ENCODE measurements around the gene ALDH3B1.

Gene ALDH3B1

DNA sequence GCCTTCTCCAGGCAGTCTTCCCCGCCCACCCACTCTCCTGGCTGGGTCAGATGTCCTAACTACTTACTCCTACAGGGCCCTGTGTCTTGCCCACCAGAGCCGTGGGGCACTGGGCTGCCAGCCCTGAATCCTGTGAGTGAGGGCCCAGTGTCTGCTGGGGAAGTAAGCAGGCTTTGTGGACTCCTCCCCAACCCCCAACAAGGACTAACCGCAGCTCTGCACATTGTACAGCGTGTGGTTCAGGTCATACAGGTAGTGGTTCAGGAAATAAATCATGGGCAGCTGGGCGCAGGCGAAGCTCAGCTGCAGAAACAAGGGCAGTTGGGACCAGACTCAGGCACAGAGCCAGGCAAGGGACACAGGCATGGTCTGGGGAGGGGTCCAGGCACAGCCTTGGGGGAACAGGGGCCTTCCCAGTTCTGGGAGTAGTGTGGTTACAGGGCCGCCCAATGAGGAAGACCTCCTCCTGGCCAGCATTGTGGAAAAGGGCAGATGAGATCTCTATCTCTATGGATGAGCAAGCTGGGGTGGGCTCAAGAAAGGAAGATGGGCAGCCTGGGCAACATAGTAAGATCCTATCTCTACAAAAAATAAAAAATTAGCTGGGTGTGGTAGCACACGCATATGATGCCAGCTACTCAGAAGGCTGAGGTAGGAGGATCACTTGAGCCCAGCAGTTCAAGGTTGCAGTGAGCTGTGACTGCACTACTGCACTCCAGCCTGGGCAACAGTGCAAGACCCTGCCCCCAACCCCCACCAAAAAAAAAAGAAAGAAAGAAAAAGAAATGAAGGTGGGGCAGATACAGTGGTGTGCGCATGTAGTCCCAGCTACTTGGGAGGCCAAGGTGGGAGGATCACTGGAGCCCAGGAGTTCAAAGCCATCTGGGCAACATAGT lies 11.7 kb upstream of the ALDH3B1 start:
- no peak for DNase-seq

DNA sequence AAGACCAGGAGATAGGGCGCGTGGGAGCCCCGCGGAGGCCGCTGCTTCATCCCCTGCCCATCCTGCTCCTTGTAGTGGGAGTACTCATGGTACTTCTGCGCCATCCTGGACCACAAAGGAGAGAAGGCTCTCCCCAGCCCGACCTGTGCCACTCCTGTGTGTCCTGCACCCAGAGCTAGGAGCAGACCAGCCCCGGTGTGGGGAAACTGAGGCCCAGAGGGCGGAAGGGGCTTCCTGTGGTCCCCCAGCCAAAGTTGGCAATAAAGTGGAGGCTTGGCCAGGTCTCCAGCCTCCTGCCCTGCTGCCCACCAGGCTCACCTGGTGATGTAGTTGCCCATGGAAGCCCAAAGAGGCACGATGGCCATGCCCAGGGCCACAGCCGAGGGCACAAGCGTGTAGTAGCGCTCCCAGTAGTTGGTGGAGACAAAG lies 10.9 kb upstream of the ALDH3B1 start:
- DNase-seq, result no peak

DNA sequence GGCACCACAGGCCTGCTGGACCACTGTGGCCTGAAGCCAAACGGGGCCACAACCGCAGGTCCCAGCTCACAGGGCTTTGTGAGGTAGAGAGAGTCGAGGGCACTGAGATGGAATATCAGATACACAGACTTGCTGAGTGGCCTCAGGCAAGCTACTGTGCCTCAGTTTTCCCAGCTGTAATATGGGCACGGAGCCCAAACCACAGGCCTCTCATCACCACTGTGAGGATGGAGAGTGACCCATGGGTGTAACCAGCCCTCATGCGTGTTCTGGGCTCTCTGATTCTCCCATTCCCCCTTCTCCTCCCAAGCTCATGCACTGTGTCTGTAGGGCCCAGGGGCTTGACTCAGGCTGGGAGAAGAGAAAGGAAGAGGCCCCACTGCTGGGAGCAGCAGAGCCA lies 10.4 kb upstream of the ALDH3B1 start:
- no peak for DNase-seq

GRCh38 chr11:68002575-68002937 lies 7.6 kb upstream of the ALDH3B1 start:
- DNase-seq, result no peak

GRCh38 chr11:68002938-68003845 lies 6.9 kb upstream of the ALDH3B1 start:
- no peak for DNase-seq

DNA sequence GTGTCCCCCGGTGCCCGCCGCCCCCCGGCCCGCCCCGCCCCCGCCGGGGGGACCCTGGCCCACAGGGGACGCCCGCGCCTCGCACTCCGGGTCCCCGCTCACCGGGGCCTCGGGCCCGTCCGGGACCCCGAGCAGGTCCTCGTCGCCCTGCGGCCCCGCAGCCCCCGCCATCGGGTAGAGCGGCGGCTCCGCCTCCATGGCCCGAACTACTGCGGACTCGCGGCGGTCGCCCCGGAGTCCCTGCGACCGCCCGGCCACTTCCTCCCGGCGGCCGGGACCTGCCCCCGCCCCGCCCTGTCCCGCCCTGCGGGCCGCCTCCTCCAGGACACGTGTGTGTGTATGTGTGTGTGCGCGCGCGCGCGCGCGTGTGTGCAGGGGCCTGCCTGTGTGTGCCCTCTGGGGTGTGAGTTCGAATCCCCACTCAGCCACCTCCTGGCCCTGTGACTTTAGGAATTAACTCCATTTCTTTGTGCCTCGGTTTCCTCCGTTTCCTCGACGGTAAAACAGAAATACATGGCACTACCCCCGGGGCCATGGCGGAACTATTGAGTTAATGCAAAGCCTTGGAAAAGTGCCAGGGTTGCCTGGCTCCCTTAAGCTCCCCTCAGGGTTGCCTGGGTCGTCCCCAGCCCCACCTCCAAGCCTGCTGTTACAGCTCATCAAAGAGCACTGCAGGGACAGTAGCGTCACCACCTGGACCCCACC lies 6.1 kb upstream of the ALDH3B1 start, which contains the start of gene UNC93B1:
Gene UNC93B1 (minus strand): TSS at position 252 of the 705 bp plus-strand sequence. CDS start 54 bp downstream, at position 198.
- DNase-seq, result peak; percentile 93

DNA sequence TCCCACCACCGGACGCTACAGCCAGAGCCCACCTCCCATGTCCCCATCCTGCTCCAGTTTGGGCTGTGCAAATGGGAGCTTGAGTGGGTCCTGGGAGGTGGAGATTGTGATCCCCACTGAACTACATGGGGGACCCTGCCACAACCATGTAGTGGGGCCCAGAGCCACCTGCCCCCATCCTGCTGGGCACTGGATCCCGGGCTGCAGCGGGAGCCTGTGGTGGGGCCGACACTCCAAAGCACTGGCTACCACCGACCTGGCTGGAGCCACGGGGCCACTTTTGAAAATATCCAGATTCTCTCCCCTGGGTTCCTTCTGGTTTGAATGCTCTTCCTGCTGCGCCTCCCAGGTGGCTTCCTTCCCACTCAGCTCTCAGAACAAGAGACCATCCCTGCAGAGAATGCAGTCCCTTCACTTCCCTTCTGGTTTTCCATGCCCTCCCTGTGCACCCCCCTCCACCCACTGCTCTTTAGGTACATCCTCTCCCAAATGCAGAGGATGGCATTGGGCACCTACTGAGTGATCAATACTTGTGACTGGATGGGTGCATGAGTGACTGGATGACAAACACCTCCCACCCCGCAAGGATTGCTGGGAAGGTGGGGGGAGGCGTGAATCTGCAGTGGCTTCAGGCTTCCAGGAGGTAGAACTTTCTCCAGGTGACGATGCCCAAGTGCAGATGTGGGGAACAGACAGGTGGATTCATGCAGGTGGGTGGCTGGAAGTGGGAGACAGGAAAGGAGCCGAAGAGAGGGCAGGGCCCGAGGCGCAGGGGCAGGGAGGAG lies 5.4 kb upstream of the ALDH3B1 start:
- DNase-seq, result no peak

DNA sequence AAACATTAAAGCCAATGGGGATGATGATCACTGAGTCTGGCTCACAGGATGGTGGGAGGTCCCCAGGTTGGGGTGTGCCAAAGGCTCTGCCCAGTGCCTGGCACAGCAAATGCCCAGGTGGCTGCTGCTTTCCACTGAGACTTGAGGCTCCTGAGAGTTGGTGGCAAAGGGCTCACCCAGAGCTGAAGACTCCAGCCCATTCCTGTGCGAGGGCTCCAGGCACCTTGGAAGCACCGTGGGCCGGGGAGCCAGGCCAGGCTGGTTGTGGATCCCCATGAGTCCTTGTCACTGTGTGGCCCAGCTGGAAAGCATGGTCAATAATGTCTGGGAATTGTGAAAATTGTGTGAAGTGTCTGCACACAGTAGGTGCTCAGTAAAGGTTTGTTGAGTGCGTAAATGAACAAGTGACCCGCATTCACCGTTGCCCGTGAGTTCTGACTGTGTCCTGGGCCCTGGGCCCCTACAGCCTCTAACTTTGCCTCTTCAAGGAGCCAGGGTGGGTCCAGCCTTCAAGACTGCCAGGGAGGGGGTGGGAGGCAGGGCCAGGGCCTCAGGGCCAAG lies 3.4 kb upstream of the ALDH3B1 start:
- no peak for DNase-seq

DNA sequence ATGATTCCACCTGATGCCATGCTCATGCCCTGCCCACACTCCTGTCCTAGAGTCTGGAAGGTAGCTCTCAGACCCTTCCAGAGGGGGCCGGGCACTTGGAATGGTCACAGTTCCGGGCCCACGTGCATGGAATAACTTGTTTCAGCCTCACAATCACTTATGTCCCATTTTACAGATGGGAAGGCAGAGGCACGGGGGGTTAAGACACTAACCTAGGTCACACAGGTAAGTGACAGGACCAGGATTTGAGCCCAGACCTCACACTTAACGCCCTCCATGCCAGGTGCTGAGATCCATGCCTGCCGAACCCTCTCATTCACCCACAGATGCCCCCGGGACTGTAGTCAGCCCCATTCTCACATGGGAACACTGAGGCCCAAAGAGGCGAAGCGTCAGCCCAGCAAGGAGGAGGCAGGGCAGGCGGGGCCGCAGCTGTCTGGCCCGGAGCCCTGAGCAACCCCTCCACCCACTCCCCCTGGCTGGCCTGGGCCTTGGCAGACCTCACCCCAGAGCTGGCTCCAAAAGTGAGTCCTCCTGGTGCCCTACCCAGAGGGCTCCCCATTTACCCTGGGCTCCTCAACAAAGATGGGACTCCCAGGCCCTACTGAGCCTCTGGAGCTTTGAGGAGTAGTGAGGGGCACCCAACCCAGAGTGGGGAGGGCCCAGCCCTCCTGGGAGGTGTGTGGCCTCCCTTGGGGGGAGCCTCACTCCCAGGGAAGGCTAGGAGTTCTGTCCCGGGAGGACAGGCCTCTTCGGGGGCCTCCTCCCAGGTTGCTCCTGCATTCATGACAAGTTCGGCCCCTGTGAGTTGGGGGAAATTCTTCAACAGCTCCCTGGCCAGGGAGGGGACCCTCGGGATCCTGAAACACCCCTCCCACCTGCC lies 2.4 kb upstream of the ALDH3B1 start:
- DNase-seq, result no peak

DNA sequence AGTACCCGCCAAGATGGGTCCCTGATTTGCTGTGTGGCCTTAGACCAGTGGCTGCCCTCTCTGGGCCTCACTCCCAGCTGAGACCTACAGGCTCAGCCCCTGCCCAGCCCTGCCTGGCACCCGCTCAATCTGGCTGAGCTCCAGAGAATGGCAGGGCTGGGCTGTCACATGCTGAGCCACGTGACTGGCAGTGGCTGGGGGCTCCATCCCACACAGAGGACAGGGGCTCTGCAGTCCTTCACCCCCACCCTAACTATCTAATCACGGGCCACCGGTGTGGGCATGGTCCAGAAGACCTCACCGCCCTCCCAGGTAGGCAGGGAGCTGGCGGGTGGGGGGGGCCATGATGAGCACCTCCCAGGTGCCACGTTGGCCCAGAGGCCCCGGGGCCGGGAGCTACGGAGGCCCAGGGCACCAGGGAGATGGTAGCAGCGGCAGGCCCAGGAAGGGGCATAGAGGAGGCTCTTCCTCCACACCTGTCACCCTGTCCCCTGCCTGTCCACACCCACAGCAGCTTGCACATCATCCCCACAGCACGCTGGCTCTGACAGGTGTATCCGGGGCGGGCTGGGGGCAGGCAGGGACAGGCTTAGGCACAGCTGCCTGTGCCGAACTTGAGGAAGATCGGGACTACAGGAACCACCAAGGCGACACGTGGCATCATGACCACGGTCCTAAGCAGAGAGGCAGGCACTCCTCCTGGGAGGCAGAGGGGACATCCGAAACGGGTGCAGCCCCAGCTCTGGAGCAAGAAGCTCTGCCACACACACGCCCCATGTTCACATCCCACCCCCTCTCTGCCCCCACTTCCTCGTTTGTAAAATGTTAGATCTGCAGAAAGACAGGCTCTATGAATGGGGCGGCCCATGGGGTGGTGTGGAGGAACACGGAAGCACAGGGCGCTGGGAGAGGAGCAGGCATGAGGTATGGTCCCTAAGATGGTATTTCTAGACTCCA lies 1.5 kb upstream of the ALDH3B1 start:
- no peak for DNase-seq

DNA sequence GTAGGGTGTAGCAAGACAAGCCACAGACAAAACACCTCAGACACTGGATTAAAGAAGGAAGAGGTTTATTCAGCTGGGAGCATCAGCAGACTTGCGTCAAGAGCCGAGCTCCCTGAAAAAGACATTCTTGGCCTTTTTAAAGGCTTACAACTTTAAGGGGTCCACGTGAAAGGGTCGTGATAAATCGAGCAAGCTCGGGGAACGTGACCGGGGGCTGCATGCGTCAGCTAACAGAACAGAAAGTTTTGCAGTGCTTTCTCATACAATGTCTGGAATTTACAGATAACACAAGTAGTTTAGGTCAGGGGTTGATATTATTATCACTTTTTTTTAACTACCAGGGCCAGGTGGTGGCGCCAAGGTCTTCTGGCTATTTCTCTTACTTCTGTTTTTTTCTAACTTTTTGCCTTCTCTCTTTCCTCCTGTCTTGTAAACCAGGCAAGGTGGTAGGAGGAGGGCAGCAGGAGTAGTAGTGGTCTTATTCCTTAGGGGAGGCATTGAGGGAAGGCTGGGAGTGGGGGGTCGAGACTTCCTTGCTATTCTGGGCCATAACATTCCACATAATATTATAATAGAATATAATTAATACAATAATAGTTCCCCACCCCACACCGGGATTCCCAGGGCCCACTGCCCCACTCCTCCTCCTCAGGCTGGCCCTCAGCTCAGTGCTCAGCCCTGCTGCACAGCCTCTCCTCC lies 587 bp upstream of the ALDH3B1 start:
- DNase-seq, result peak; percentile 96

- no peak for DNase-seq
Measured at GRCh38 chr11:68011051-68011943, 1.2 kb downstream of the ALDH3B1 start.

GRCh38 chr11:68012044-68012842 lies 2.1 kb downstream of the ALDH3B1 start:
- no peak for DNase-seq

DNA sequence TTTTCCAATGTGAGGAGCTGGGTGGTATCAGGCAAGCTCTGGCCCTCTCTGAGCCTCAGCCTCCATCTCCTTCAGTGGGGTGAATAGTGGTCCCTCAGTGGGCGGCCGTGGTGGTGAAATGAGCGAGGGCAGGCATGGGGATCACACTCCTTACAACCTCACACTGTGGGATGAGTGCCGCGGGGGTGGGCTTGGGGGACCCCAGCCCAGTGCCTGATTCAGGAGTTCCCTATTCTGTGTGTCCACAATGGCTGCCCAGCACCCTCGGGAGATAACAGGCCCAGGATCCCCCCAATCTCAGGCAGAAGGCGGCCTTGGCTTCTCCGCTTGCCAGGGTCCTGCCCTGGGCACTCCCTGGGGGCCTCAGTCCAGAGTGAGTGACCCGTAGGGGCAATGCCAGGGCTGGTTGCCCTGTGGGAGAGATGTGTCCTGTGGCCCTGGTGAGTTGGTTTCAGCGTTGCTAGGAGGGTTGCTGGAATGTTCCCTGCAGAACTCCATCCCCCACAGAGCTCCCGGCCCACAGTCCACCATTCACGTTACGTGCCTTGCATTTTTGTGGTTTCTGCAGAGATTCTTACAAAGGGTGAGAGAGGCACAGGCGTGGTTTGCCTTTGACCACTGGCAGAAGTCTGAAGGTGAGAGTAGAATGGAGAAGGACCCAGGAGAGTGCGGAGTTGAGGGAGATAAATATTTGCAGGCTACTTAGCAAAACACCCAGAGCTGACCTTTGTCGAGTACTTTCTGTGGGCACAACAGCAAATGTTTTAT lies 2.9 kb downstream of the ALDH3B1 start:
- no peak for DNase-seq

GRCh38 chr11:68013611-68014156 lies 3.6 kb downstream of the ALDH3B1 start:
- no peak for DNase-seq

Measured in OCI-M1 (cell line).